Mesenchymal stem cell (in vitro differentiated cells and primary cell): ENCODE data around the gene CMTM3.

ENCODE experiments used
- DNase-seq: peaks from one replicate; pipeline ENCODE4 v3.0.0-alpha.2; 2013
- H2AFZ ChIP-seq: one replicate; pipeline ENCODE4 v1.6.1; 2013; ENCODE audit warnings: low read depth, mild to moderate bottlenecking, control low read depth, inconsistent platforms, low read length, moderate library complexity
- H2AK5ac ChIP-seq: 2 replicates; pipeline ENCODE4 v1.6.1; 2013; ENCODE audit warnings: low read length, moderate library complexity, mild to moderate bottlenecking, inconsistent platforms; ENCODE audit not compliant: severe bottlenecking
- H2BK120ac ChIP-seq: one replicate; pipeline ENCODE4 v1.6.1; 2013; ENCODE audit warnings: low read depth, mild to moderate bottlenecking, inconsistent platforms, low read length, moderate library complexity
- H2BK12ac ChIP-seq, 2 experiments: one replicate each; pipeline ENCODE4 v1.6.1; 2013; ENCODE audit warnings: inconsistent platforms in 2 of 2, low read length in 2 of 2, mild to moderate bottlenecking in 2 of 2, moderate library complexity in 2 of 2, control low read depth in 1 of 2
- H2BK15ac ChIP-seq: one replicate; pipeline ENCODE4 v1.6.1; 2013; ENCODE audit warnings: mild to moderate bottlenecking, low read depth, inconsistent platforms; ENCODE audit not compliant: poor library complexity, severe bottlenecking
- H2BK5ac ChIP-seq: 2 replicates; pipeline ENCODE4 v1.6.1; 2013; ENCODE audit warnings: low read depth, mild to moderate bottlenecking, low read length, control low read depth, inconsistent platforms; ENCODE audit not compliant: poor library complexity, severe bottlenecking
- H3K14ac ChIP-seq, 2 experiments: one replicate each; pipeline ENCODE4 v1.6.1; 2013; ENCODE audit warnings: inconsistent platforms in 2 of 2, low read length in 2 of 2, control low read depth in 1 of 2, mild to moderate bottlenecking in 1 of 2, moderate library complexity in 1 of 2
- H3K18ac ChIP-seq, 2 experiments: one replicate each; pipeline ENCODE4 v1.6.1; 2013; ENCODE audit warnings: inconsistent platforms in 2 of 2, low read length in 2 of 2, control low read depth in 1 of 2, low read depth in 1 of 2, mild to moderate bottlenecking in 1 of 2
- H3K23ac ChIP-seq, 2 experiments: one replicate each; pipeline ENCODE4 v1.6.1; 2013; ENCODE audit warnings: inconsistent platforms in 2 of 2, low read length in 2 of 2, mild to moderate bottlenecking in 2 of 2, moderate library complexity in 2 of 2, control low read depth in 1 of 2
- H3K27ac ChIP-seq: 2 replicates; pipeline ENCODE4 v1.5.1; 2013; ENCODE audit warnings: mild to moderate bottlenecking, moderate library complexity, low read length, control low read depth, inconsistent platforms; ENCODE audit not compliant: poor library complexity, severe bottlenecking
- H3K27me3 ChIP-seq, 2 experiments: 2 replicates each; pipeline versions ENCODE4 v1.6.1 to v1.7.0; 2013; ENCODE audit warnings: low read length in 2 of 2, mild to moderate bottlenecking in 2 of 2, moderate library complexity in 2 of 2, control low read depth in 1 of 2, inconsistent platforms in 1 of 2; ENCODE audit not compliant: control insufficient read depth in 1 of 2, insufficient read depth in 1 of 2
- H3K36me3 ChIP-seq, 2 experiments: 2 replicates each; pipeline versions ENCODE4 v1.6.1 to v1.7.0; 2013; ENCODE audit warnings: low read length in 2 of 2, control low read depth in 1 of 2, inconsistent platforms in 1 of 2, low read depth in 1 of 2, mild to moderate bottlenecking in 1 of 2; ENCODE audit not compliant: insufficient read depth in 2 of 2, control insufficient read depth in 1 of 2
- H3K4ac ChIP-seq, 2 experiments: one replicate each; pipeline ENCODE4 v1.6.1; 2013; ENCODE audit warnings: inconsistent platforms in 2 of 2, low read length in 2 of 2, mild to moderate bottlenecking in 2 of 2, moderate library complexity in 2 of 2, control low read depth in 1 of 2, low read depth in 1 of 2
- H3K4me1 ChIP-seq: 2 replicates; pipeline ENCODE4 v1.6.1; 2013; ENCODE audit warnings: low read depth, low read length, control low read depth; ENCODE audit not compliant: control insufficient read depth, insufficient read depth
- H3K4me2 ChIP-seq: 2 replicates; pipeline ENCODE4 v1.6.1; 2013; ENCODE audit warnings: low read length, mild to moderate bottlenecking, inconsistent platforms; ENCODE audit not compliant: poor library complexity, severe bottlenecking
- H3K4me3 ChIP-seq, 2 experiments: 2 replicates each; pipeline versions ENCODE4 v1.5.1 to v1.7.0; 2013; ENCODE audit warnings: low read length in 2 of 2, mild to moderate bottlenecking in 2 of 2, control low read depth in 1 of 2, low read depth in 1 of 2; ENCODE audit not compliant: insufficient read depth in 1 of 2
- H3K79me1 ChIP-seq: replicated peaks from 2 replicates; pipeline ENCODE4 v1.6.1; 2013; ENCODE audit warnings: mild to moderate bottlenecking, control low read depth, low read length, inconsistent platforms; ENCODE audit not compliant: poor library complexity, severe bottlenecking
- H3K9ac ChIP-seq: 2 replicates; pipeline ENCODE4 v1.7.0; 2013; ENCODE audit warnings: mild to moderate bottlenecking, low read length, moderate library complexity
- H3K9me3 ChIP-seq: 2 replicates; pipeline ENCODE4 v1.7.0; 2013; ENCODE audit warnings: mild to moderate bottlenecking, low read length; ENCODE audit not compliant: control insufficient read depth
- H4K8ac ChIP-seq: one replicate; pipeline ENCODE4 v1.6.1; 2013; ENCODE audit warnings: inconsistent platforms, mild to moderate bottlenecking, low read length, moderate library complexity
- H4K91ac ChIP-seq: one replicate; pipeline ENCODE4 v1.6.1; 2013; ENCODE audit warnings: mild to moderate bottlenecking, low read length, inconsistent platforms
- WGBS: methylation state at CpG from one replicate; pipeline ENCODE4 v1.1.7; 2013; ENCODE audit warnings: mixed read lengths; 5-methylcytosine and 5-hydroxymethylcytosine counted together

Gene CMTM3

GRCh38 chr16:66591018-66591417, 13.5 kb upstream of the CMTM3 start:
- Histone ChIP-seq H4K91ac (no peak overlapping the region), H3K4me2 (no peak overlapping the region), H2AK5ac (peak overlapping the region; percentile 60), H3K4me3 (no peak overlapping the region), H3K4ac (no peak overlapping the region), H3K9me3 (no peaks in the 10 kb centered on the region), H4K8ac (no peak overlapping the region), H2BK12ac (no peak overlapping the region), H2BK120ac (no peak overlapping the region), H2AFZ (no peak overlapping the region), H3K9ac (no peak overlapping the region), H3K79me1 (no peaks in the 10 kb centered on the region), H3K36me3 (no peaks in the 10 kb centered on the region), H3K4me1 (peaks cover 8% of the 10 kb centered on the region), H3K23ac (no peak overlapping the region), H2BK15ac (no peak overlapping the region), H3K27me3 (peaks cover 0 to 15% of the 10 kb centered on the region in 2 experiments), H2BK5ac (no peak overlapping the region), H3K27ac (no peak overlapping the region), H3K18ac (no peak overlapping the region), H3K14ac (no peak overlapping the region)
- 61% methylated on average over 3 of the region's 4 CpGs for WGBS
- no peak for DNase-seq

DNA sequence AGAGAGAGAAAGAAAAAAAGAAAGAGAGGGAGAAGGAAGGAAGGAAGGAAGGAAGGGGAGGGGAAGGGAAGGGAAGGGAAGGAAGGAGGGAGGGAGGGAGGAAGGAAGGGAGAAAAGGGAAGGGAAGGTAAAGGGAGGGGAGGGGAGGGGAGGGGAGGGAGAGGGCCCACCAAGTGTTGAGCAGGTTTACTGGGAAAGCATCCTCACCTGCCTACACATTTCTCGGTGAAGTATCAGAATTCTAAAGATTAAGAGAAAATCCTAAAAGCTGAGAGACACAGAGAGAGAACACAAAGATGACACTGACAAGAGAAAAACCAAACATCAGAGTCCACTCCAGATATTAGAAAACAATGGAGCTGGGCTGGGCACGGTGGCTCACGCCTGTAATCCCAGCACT, 12.3 kb upstream of the CMTM3 start:
- DNase-seq = no peak
- Histone ChIP-seq H2AK5ac (no peak overlapping the region), H3K9me3 (no peaks in the 10 kb centered on the region), H3K36me3 (no peaks in the 10 kb centered on the region), H4K91ac (no peak overlapping the region), H2BK12ac (no peak overlapping the region), H3K9ac (no peak overlapping the region), H3K4me3 (no peak overlapping the region), H2BK15ac (no peak overlapping the region), H3K79me1 (no peaks in the 10 kb centered on the region), H3K14ac (no peak overlapping the region), H2BK5ac (no peak overlapping the region), H3K4me1 (peaks cover 6% of the 10 kb centered on the region), H3K27me3 (peaks cover 0 to 15% of the 10 kb centered on the region in 2 experiments), H3K27ac (no peak overlapping the region), H3K18ac (no peak overlapping the region), H3K4ac (no peak overlapping the region), H2AFZ (no peak overlapping the region), H2BK120ac (no peak overlapping the region), H4K8ac (no peak overlapping the region), H3K4me2 (no peak overlapping the region), H3K23ac (no peak overlapping the region)
- WGBS = 94% methylated on average over 3 of the region's 3 CpGs

DNA sequence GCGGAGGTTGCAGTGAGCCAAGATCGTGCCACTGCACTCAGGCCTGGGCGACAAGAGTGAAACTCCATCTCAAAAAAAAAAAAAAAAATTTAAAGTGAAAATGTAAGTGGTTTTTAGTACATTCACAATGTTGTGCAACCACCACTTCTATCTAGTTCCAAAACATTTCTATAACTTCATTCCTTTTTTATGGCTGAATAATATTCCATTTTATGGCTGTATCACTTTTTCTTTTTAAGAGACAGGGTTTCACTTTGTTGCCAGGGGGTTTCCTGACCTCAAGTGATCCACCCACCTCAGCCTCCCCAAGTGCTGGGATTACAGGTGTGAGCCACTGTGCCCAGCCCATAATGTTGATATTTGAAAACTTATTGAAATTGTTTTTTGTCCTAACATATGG, 11.7 kb upstream of the CMTM3 start:
- no peak overlapping the region for H3K27ac ChIP-seq
- no peaks in the 10 kb centered on the region for H3K36me3 ChIP-seq

GRCh38 chr16:66594739-66595138, 9.8 kb upstream of the CMTM3 start:
- Histone ChIP-seq H3K4me3 (no peak overlapping the region), H2AK5ac (no peak overlapping the region), H2AFZ (no peak overlapping the region), H3K27ac (no peak overlapping the region), H3K9me3 (no peaks in the 10 kb centered on the region), H2BK120ac (no peak overlapping the region), H2BK5ac (no peak overlapping the region), H4K91ac (no peak overlapping the region), H3K4ac (no peak overlapping the region), H3K36me3 (no peaks in the 10 kb centered on the region), H2BK15ac (no peak overlapping the region), H2BK12ac (no peak overlapping the region), H3K4me2 (no peak overlapping the region), H3K79me1 (no peaks in the 10 kb centered on the region), H3K4me1 (no peaks in the 10 kb centered on the region), H3K23ac (no peak overlapping the region), H3K27me3 (peaks cover 0 to 15% of the 10 kb centered on the region in 2 experiments), H3K9ac (no peak overlapping the region), H3K18ac (no peak overlapping the region), H4K8ac (no peak overlapping the region), H3K14ac (no peak overlapping the region)
- WGBS = 88% methylated on average over 7 of the region's 7 CpGs
- DNase-seq = no peak

More for the DNA sequence above, 11.7 kb upstream of the CMTM3 start:
- H4K8ac ChIP-seq = no peak overlapping the region
- H4K91ac ChIP-seq = no peak overlapping the region
- peaks cover 4% of the 10 kb centered on the region for H3K4me1 ChIP-seq
- H3K4me3 ChIP-seq = no peak overlapping the region
- no peak overlapping the region for H2BK15ac ChIP-seq
- H2BK12ac ChIP-seq = no peak overlapping the region
- no peak overlapping the region for H3K14ac ChIP-seq
- H2BK5ac ChIP-seq = no peak overlapping the region
- no peak overlapping the region for H2AFZ ChIP-seq
- DNase-seq = no peak
- no peaks in the 10 kb centered on the region for H3K79me1 ChIP-seq
- H3K23ac ChIP-seq = no peak overlapping the region
- H3K27me3 ChIP-seq = peaks cover 0 to 15% of the 10 kb centered on the region in 2 experiments
- 100% methylated on average over 1 of the region's 3 CpGs for WGBS
- no peak overlapping the region for H2BK120ac ChIP-seq
- no peak overlapping the region for H3K4me2 ChIP-seq
- H2AK5ac ChIP-seq = no peak overlapping the region
- no peak overlapping the region for H3K18ac ChIP-seq
- no peak overlapping the region for H3K4ac ChIP-seq
- H3K9ac ChIP-seq = no peak overlapping the region
- H3K9me3 ChIP-seq = no peaks in the 10 kb centered on the region
